H1 (cell line): ENCODE measurements around the gene GPX4. TPM values are rescaled to one million over a fixed set of nuclear protein-coding genes. Genes with fewer than 3 reads are reported as not detected.

Experiments
- CTCF ChIA-PET: fragments of 300-600 bp; sonication (Branson Sonifier 250); formaldehyde crosslinking; loops from one replicate; lab custom pipeline; 2021; ENCODE audit not compliant: partially characterized antibody; lab: Charles Lee
- POLR2A ChIA-PET: fragments of 300-600 bp; sonication (Branson Sonifier 250); formaldehyde crosslinking; loops from one replicate; lab custom pipeline; 2021; ENCODE audit warnings: inconsistent platforms; ENCODE audit not compliant: partially characterized antibody; lab: Charles Lee
- DNase-seq, 2 experiments: peaks; one replicate each; pipeline versions ENCODE4 v3.0.0 to v3.0.0-alpha.2; 2010 to 2022; ENCODE audit warnings: low spot score in 2 of 2, low read depth in 1 of 2, mixed read lengths in 1 of 2
- FAIRE-seq: peaks from 2 replicates; lab custom pipeline; 2011; peaks lifted over from hg19 to GRCh38; lab: Jason Lieb, UNC
- H2AFZ ChIP-seq: 2 replicates; pipeline ENCODE4 v1.8.1; 2012; ENCODE audit warnings: low read length, inconsistent platforms
- H2AK5ac ChIP-seq: 2 replicates; pipeline ENCODE4 v1.6.1; 2013; ENCODE audit warnings: low read depth, low read length
- H2BK120ac ChIP-seq: replicated peaks from 2 replicates; pipeline ENCODE3; 2013; ENCODE audit warnings: low read depth, low read length, inconsistent platforms
- H2BK12ac ChIP-seq: 2 replicates; pipeline ENCODE4 v1.6.1; 2013; ENCODE audit warnings: low read depth, low read length
- H2BK15ac ChIP-seq: 2 replicates; pipeline ENCODE4 v1.6.1; 2013; ENCODE audit warnings: low read length
- H2BK20ac ChIP-seq: 2 replicates; pipeline ENCODE4 v1.6.1; 2013; ENCODE audit warnings: low read length
- H2BK5ac ChIP-seq: 2 replicates; pipeline ENCODE4 v1.6.1; 2013; ENCODE audit warnings: low read depth, low read length
- H3K14ac ChIP-seq: 2 replicates; pipeline ENCODE4 v1.6.1; 2013; ENCODE audit warnings: inconsistent platforms; ENCODE audit not compliant: insufficient read length
- H3K18ac ChIP-seq: 2 replicates; pipeline ENCODE4 v1.6.1; 2013; ENCODE audit warnings: low read length; ENCODE audit errors: extremely low read depth
- H3K23ac ChIP-seq: 2 replicates; pipeline ENCODE4 v1.6.1; 2013; ENCODE audit warnings: inconsistent platforms; ENCODE audit not compliant: insufficient read length
- H3K23me2 ChIP-seq: 2 replicates; pipeline ENCODE4 v1.6.1; 2013; ENCODE audit warnings: low read depth, low read length
- H3K27ac ChIP-seq: 2 replicates; pipeline ENCODE4 v1.6.1; 2011; ENCODE audit warnings: low read depth, low read length, inconsistent platforms
- H3K27me3 ChIP-seq, 4 experiments: replicated peaks in 1 of 4; 1 replicate in 1 of 4; 2 replicates in 3 of 4; pipeline versions ENCODE4 v1.6.1 to v1.8.1; 2011 to 2013; ENCODE audit warnings: low read length in 3 of 4, mild to moderate bottlenecking in 3 of 4, inconsistent platforms in 2 of 4, mixed read lengths in 2 of 4, moderate library complexity in 1 of 4; ENCODE audit not compliant: control insufficient read depth in 3 of 4, insufficient read depth in 3 of 4; ENCODE audit errors: extremely low read depth in 1 of 4
- H3K36me3 ChIP-seq, 4 experiments: 2 replicates each; pipeline versions ENCODE4 v1.6.1 to v1.8.1; 2011 to 2013; ENCODE audit warnings: mild to moderate bottlenecking in 4 of 4, low read length in 3 of 4, moderate library complexity in 2 of 4, control low read depth in 1 of 4, inconsistent platforms in 1 of 4; ENCODE audit not compliant: insufficient read depth in 4 of 4, control insufficient read depth in 2 of 4
- H3K4ac ChIP-seq: replicated peaks from 2 replicates; pipeline ENCODE3; 2013; ENCODE audit warnings: low read length, low read depth, mixed read lengths, inconsistent platforms; ENCODE audit not compliant: insufficient read length
- H3K4me1 ChIP-seq, 4 experiments: replicated peaks in 1 of 4; 1 replicate in 1 of 4; 2 replicates in 3 of 4; pipeline versions ENCODE4 v1.6.1 to v1.8.1; 2011 to 2013; ENCODE audit warnings: low read length in 3 of 4, inconsistent platforms in 2 of 4, mixed read lengths in 1 of 4; ENCODE audit not compliant: insufficient read depth in 4 of 4, control insufficient read depth in 3 of 4
- H3K4me2 ChIP-seq, 2 experiments: 2 replicates each; pipeline versions ENCODE4 v1.6.1 to v1.8.1; 2011 to 2013; ENCODE audit warnings: low read depth in 2 of 2, low read length in 2 of 2, control low read depth in 1 of 2, inconsistent platforms in 1 of 2, mild to moderate bottlenecking in 1 of 2; ENCODE audit not compliant: insufficient read depth in 1 of 2
- H3K4me3 ChIP-seq, 4 experiments: fragments of 200-600, 300-600 bp in 1 of 4; sonication (generic), shearing (Covaris generic), sonication (Bioruptor Twin) in 1 of 4; 2 replicates each; pipeline versions ENCODE4 v1.5.1 to v1.8.1; 2011 to 2016; ENCODE audit warnings: low read length in 4 of 4, low read depth in 3 of 4, control low read depth in 2 of 4, inconsistent platforms in 2 of 4, mild to moderate bottlenecking in 2 of 4, mixed read lengths in 1 of 4, moderate library complexity in 1 of 4; ENCODE audit not compliant: insufficient read depth in 2 of 4; ENCODE audit errors: extremely low read depth in 1 of 4
- H3K56ac ChIP-seq: replicated peaks from 2 replicates; pipeline ENCODE3; 2013; ENCODE audit warnings: low read depth, mild to moderate bottlenecking, mixed read lengths, low read length, inconsistent platforms; ENCODE audit not compliant: insufficient read length
- H3K79me1 ChIP-seq: 2 replicates; pipeline ENCODE4 v1.6.1; 2013; ENCODE audit warnings: low read depth, low read length, control low read depth
- H3K79me2 ChIP-seq, 2 experiments: 2 replicates each; pipeline versions ENCODE4 v1.6.1 to v1.8.1; 2012 to 2013; ENCODE audit warnings: low read length in 2 of 2, mild to moderate bottlenecking in 2 of 2, inconsistent platforms in 1 of 2; ENCODE audit not compliant: insufficient read depth in 2 of 2, control insufficient read depth in 1 of 2
- H3K9ac ChIP-seq, 4 experiments: replicated peaks in 1 of 4; 1 replicate in 1 of 4; 2 replicates in 3 of 4; pipeline versions ENCODE4 v1.6.1 to v1.8.1; 2011 to 2013; ENCODE audit warnings: low read depth in 3 of 4, low read length in 3 of 4, control low read depth in 2 of 4, mild to moderate bottlenecking in 2 of 4, moderate library complexity in 2 of 4, inconsistent platforms in 1 of 4; ENCODE audit errors: extremely low read depth in 1 of 4
- H3K9me3 ChIP-seq, 2 experiments: 2 replicates each; pipeline versions ENCODE4 v1.6.1 to v1.8.1; 2012 to 2013; ENCODE audit warnings: mild to moderate bottlenecking in 2 of 2, moderate library complexity in 2 of 2, control low read depth in 1 of 2, inconsistent platforms in 1 of 2, low read depth in 1 of 2, low read length in 1 of 2, mixed read lengths in 1 of 2; ENCODE audit not compliant: insufficient read depth in 2 of 2
- H4K20me1 ChIP-seq, 2 experiments: replicated peaks in 1 of 2; 2 replicates each; pipeline versions ENCODE3 to v1.8.1; 2011 to 2013; ENCODE audit warnings: inconsistent platforms in 2 of 2, low read length in 2 of 2, mild to moderate bottlenecking in 1 of 2; ENCODE audit not compliant: insufficient read depth in 2 of 2, control insufficient read depth in 1 of 2
- H4K5ac ChIP-seq: 2 replicates; pipeline ENCODE4 v1.6.1; 2013; ENCODE audit warnings: low read length, low read depth, mixed read lengths, inconsistent platforms; ENCODE audit not compliant: insufficient read length
- H4K8ac ChIP-seq: 2 replicates; pipeline ENCODE4 v1.8.0; 2013; ENCODE audit warnings: mild to moderate bottlenecking, moderate library complexity, low read length, inconsistent platforms; ENCODE audit not compliant: insufficient read depth; ENCODE audit errors: extremely low read depth
- H4K91ac ChIP-seq: replicated peaks from 2 replicates; pipeline ENCODE3; 2013; ENCODE audit warnings: low read length, mixed read lengths, inconsistent platforms; ENCODE audit not compliant: insufficient read length
- JUND ChIP-seq: IDR thresholded peaks from 2 replicates; pipeline ENCODE4 v1.6.1; 2011; ENCODE audit warnings: mild to moderate bottlenecking, improper control_type of control experiment, low read length
- POLR2AphosphoS5 ChIP-seq: IDR thresholded peaks from 2 replicates; pipeline ENCODE4 v1.6.1; 2011; ENCODE audit warnings: low read depth, low read length
- WGBS, 2 experiments: shearing (Covaris generic) in 1 of 2; methylation state at CpG; one replicate each; pipeline versions ENCODE4 v1.1.6 to v1.1.7; 2013 to 2015; ENCODE audit warnings: low lambda C conversion rate in 2 of 2, mixed read lengths in 2 of 2, inconsistent platforms in 1 of 2, low coverage in 1 of 2, missing lambda C conversion rate in 1 of 2; ENCODE audit not compliant: insufficient replicate concordance in 2 of 2, insufficient coverage in 1 of 2, insufficient read length in 1 of 2; ENCODE audit errors: extremely low coverage in 1 of 2, missing lambda C conversion rate in 1 of 2; 5-methylcytosine and 5-hydroxymethylcytosine counted together
- polyA plus RNA-seq, 7 experiments: library from polyadenylated mRNA; depleted of rRNA in 3 of 7; stranded (reverse) in 5 of 7; unstranded in 2 of 7; fragments of >200 nt in 5 of 7; fragments of 200-250 nt in 2 of 7; gene quantifications; 1 replicate in 5 of 7; 2 replicates in 1 of 7; 4 replicates in 1 of 7; pipeline versions ENCODE4 v1.2.1 to v1.2.3, GENCODE V29; 2011 to 2013; ENCODE audit warnings: missing spikeins in 2 of 7, mixed read lengths in 2 of 7
- total RNA-seq: library from RNA; stranded (reverse); fragmentation: NEBNext Ultra II Directional; extraction: Animal tissue kit (Norgen Biotek cat#: 25700); gene quantifications from 2 replicates; pipeline ENCODE4 v1.2.1, GENCODE V29; 2021

The GPX4 gene
- total and polyA plus RNA-seq, 2 of the 8 experiments (the other 6 are each of a cell fraction or from before 2014, with no cell fraction given): 342 to 693 TPM

GRCh38 chr19:1065606-1066109, 38.1 kb upstream of the GPX4 start:
- POLR2A ChIA-PET: interaction anchor here (0.5 to 6.9 kb wide), 15 partner anchors 9 to 290 kb away, joined by 3 to 97 read pairs (median 5); partner anchors contain the start of genes CIRBP, CNN2, GPX4 and RNU6-2
- no peak for DNase-seq
- peaks cover 11% of the 10 kb centered on the region; the same call in 1 of the 2 replicates for H3K23me2 ChIP-seq
- no peak overlapping the region for H4K5ac ChIP-seq
- 0 out of 2 replicates have a peak overlapping the region, but pooled peaks have one; percentile 80 for H2BK12ac ChIP-seq
- peak overlapping the region; percentile 60; the same call in 1 of the 2 replicates for H2BK5ac ChIP-seq
- H4K20me1 ChIP-seq: peaks cover 0 to 8% of the 10 kb centered on the region in 2 experiments
- peak overlapping the region; percentile 29; the same call in 1 of the 2 replicates for H2AK5ac ChIP-seq
- no peak overlapping the region for H3K27ac ChIP-seq
- no peaks in the 10 kb centered on the region for H3K36me3 ChIP-seq
- 0 out of 2 replicates have a peak overlapping the region, but pooled peaks have one; percentile 55 for H2BK20ac ChIP-seq
- H2AFZ ChIP-seq: no peak overlapping the region
- H3K23ac ChIP-seq: no peak overlapping the region
- no peak overlapping the region; the same call in 1 of the 2 replicates for H4K8ac ChIP-seq
- H3K4me3 ChIP-seq: no peak overlapping the region
- H3K14ac ChIP-seq: no peak overlapping the region
- H3K79me1 ChIP-seq: no peaks in the 10 kb centered on the region
- H2BK15ac ChIP-seq: peak overlapping the region; percentile 46; the same call in 1 of the 2 replicates
- peak overlapping the region; percentile 35 to 68; a peak in 1 of 4 replicates for H3K4me2 ChIP-seq
- H3K18ac ChIP-seq: peak overlapping the region; percentile 38; the same call in 1 of the 2 replicates
- H3K4ac ChIP-seq: peak overlapping the region; percentile 67
- 79% methylated on average over 17 of the region's 17 CpGs; no CpG with 5 or more reads in 1 of the 2 experiments for WGBS, 2 experiments
- H3K9ac ChIP-seq: no peak overlapping the region
- no peak overlapping the region for H4K91ac ChIP-seq
- H3K56ac ChIP-seq: no peak overlapping the region
- TF ChIP-seq JUND (no peak), POLR2AphosphoS5 (0 out of 2 replicates have a peak, but pooled peaks have one; percentile 20)
- no peak overlapping the region for H2BK120ac ChIP-seq
- no peaks in the 10 kb centered on the region for H3K79me2 ChIP-seq
- no peak for FAIRE-seq
- peaks cover 0 to 21% of the 10 kb centered on the region in 2 experiments; a peak in 2 of 4 replicates for H3K9me3 ChIP-seq
- H3K27me3 ChIP-seq: peaks cover 0 to 26% (median 18%) of the 10 kb centered on the region in 4 experiments; a peak in 5 of 7 replicates
- CTCF ChIA-PET: interaction anchor here (0.9 to 5.2 kb wide), 15 partner anchors 9 to 387 kb away, joined by 3 to 54 read pairs (median 4); partner anchors contain the start of genes ABCA7 and ATP5F1D
- peaks cover 0 to 27% (median 19%) of the 10 kb centered on the region in 4 experiments; a peak in 6 of 7 replicates for H3K4me1 ChIP-seq
